HG02852 (cell line): ENCODE results near the gene ADCY9.

Experiments
- ATAC-seq: cut with Tn5 transposase; IDR thresholded peaks from one replicate; pipeline ENCODE4 v1.9.1; 2021; ENCODE audit warnings: mild to moderate bottlenecking, moderate library complexity; ENCODE audit not compliant: unreplicated experiment

ADCY9 gene

GRCh38 chr16:4006397-4006999 lies 109.7 kb downstream of the ADCY9 start:
- no peak for ATAC-seq

DNA sequence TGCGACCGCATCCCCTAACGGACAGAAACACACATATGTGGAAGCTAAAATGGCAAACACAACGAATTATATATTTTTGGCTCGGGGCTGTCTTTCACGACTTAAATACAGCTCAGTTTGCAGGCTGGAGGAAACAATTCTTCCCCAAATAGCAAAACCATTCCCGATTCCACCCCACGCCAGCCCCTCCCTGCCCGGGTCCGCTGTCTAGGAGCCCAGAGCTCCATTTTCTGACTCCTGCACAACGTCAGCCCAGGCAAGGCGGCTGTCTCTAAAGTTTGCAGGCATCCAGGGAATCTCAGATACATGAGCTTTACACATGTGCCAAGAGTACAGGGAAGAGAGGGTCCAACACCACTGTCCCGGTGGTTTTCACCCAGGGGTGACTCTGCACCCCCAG lies 110.5 kb downstream of the ADCY9 start:
- ATAC-seq: no peak

DNA sequence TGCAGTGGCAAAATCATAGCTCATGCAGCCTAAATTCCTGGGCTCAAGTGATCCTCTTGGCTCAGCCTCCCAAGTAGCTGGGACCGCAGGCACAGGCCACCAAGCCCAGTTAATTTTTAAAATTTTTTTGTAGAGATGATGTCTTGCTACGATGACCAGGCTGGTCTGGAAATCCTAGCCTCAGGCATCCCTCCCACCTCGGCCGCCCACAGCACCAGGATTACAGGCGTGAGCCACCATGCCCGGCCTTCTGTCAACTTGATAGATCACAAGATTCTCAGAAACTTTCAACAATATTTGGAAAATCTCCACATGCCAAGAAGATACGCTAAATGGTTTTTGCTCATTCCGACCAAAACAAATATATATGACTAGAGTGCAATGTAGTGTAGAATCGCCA lies 111.0 kb downstream of the ADCY9 start:
- no peak for ATAC-seq

GRCh38 chr16:4004206-4004605 lies 112.0 kb downstream of the ADCY9 start:
- ATAC-seq: no peak

GRCh38 chr16:4003576-4003975 lies 112.7 kb downstream of the ADCY9 start:
- no peak for ATAC-seq

DNA sequence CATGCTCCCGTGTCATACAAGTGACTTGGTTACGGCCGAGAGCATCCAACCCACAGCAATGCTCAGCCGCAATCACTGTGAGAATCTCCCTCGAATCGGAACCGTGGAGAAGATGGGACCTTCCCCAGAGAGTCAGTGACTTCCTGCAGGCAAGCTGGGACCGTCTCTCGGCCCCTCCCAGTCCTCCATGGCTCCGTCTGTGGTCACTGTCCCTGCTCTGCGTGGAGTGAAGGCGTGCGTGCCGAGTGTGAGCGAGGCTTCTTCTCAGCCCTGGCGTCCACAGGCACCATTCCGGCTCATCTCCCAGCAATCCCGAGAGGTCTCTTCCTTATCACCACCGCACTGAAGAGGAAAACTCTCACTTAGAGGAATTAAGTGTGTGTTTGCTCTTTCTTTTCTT lies 113.1 kb downstream of the ADCY9 start:
- ATAC-seq: no peak

DNA sequence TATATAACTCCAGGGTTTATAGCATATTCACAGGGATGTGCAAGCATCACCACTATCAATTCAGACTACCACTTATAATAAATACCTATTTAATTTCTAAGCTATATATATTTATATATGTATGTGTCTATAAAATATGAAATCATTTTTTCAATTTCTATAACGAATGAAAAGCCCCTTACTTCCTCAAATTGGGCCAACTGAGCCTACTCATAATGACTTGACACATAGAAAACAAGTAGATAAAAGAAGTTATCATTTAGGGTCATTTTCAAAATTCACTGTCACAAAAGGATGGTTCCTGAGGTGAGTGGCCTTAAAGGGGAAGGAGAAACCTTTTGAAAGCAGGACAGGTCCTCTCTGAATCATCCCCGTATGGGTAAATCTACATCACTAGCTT lies 114.1 kb downstream of the ADCY9 start:
- ATAC-seq: no peak

DNA sequence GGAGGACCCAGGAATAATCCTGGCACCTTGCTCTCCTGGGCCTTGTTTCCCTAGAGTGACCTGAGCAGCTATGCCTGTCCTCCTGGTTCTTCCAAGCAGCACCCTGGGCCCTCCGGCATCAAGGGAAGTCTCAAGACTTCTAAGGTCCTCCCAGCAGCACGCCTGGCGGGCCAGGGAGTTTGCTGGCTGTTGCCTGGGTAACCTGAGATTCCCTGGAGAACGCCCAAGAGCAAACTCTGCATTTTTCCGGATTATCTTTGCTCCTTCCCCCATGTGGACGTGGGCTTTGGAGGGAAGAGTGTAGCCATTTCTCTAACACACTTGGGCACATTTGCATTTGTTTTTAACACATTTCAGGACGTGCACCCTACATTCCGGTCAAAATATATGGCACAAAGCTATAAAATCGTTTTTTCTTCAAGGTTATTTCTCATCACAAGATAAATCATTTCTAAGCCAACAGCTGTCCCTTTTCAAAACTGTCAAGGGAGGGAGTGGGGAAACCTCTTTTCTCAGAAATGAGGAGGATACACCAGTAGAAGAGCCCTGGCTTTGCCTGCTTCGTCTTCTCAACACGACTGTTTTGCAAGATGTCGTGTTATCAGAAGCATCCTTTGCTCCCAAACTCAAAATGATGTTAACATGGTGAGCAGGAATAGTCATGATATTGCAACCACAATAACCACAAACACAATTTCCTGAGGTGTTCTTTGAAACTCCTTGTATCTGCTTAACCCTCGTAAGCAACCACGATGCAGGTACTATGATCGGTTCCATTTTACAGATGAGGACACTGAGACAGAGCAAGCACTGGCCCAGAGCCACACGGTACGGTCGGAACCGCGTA lies 116.5 kb downstream of the ADCY9 start:
- ATAC-seq: no peak

- ATAC-seq: no peak
Observed at GRCh38 chr16:3998793-3999478, 117.3 kb downstream of the ADCY9 start.

GRCh38 chr16:3997231-3997841 lies 118.9 kb downstream of the ADCY9 start:
- ATAC-seq: no peak

- no peak for ATAC-seq
Observed at GRCh38 chr16:3995001-3995400, 121.2 kb downstream of the ADCY9 start.

DNA sequence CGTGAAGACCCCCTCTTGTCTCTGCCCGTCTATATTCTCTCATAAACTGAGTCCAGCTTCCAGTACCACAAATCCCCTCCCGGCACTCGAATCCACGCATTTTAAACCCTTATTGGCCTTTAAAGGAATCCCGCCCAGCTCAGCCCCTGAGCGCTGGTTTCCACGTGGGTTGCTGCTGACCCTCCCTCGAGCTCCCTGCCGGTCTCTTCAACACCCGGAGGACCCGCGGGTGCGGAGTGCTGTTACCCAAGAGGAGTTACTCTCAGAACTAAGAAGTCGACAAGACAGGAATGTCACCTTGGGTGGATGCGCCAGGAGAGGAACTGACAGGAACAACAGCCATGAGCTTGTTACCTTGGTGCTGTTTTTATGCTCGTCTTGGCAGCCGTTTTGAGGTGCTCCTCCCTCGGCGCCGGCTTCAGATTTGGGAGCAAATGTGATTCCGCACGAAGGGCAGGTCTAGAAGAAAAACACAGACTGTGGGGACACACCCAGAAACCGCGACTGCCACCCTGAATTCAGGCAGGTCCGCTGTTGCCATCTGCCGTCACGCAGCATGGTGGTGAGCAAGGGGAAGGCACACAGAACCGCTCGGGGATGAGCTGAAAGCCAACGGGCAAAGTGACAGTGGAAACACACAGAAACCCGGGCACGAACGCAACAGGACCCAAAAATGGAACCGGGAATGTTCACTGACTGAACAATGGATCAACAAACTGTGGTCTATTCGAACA lies 123.0 kb downstream of the ADCY9 start:
- no peak for ATAC-seq

DNA sequence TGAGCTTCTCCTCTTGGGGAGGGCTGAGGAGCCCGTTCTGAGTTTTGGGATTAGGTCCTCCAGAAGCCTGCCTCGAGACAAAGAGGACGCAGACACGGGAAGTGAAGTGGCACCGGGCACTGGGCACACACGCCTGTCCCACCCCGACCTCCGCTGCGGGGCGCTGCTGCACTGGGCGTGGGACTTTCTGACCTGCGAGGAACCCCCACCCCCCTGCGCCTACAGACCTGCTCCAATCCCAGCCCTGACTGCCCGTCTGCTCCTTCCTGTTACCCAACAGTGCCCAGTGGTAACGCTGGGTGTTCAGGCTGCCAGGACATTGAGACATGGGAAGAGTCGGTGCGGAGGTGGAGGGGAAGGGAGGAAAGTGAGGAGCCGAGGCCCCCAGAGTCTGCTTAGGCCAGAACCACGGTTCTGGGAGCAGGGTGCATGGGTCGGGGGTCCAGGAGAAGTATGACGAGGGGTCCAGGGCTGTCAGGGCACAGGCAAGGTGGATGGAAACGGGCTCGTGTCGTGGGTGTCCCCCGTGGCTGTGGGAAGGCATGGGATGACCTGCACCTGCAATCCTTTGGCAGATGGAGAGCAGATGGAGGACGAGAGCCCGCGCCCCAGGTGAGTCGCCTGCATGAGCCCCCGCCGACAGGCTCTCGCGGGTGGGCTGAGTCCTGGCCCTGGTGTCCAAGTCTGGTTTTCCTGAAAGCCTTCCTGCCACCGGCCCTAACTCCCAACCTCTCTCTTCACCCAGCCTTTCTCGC lies 123.8 kb downstream of the ADCY9 start:
- ATAC-seq: no peak

DNA sequence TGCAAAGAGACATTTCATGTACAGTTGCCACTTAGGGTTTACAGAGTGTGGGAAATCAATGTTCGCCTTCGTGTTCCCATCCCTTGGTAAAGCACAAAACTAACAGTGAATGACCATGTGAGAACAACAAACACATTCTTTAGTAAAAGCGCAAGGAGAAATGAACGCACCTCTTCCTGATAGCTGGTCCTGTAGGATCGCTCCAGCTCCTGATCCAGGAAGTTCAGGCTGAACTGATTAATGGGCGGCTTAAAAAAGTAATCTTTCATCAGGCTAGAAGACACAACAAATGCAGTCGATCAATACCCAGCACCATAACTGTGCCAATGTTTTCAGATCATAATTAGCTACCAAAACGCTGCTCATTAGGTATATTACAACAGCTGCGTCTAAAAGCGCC lies 127.4 kb downstream of the ADCY9 start:
- no peak for ATAC-seq

GRCh38 chr16:3988011-3988410 lies 128.2 kb downstream of the ADCY9 start:
- no peak for ATAC-seq

DNA sequence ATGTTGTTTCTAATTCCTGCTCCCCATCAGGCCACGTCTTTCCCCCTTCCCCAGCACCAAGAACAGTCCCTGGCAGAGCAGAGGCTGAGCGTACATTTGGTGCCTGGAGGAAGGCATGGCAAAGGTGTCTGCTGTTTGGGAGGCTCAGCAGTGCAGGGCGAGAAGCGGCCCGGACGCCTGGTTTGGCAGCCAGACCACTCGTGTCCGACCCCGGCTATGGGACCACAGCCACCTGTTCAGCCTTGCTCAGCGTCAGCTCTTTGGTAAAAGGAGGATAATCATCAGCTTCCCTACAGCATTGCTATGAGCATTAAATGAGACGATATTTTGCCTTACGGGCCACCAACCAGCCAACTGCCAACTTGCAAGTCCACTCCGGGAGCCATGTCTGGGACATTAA lies 129.0 kb downstream of the ADCY9 start:
- ATAC-seq: no peak

- no peak for ATAC-seq
Observed at GRCh38 chr16:3986235-3986544, 130.1 kb downstream of the ADCY9 start.

- no peak for ATAC-seq
Observed at GRCh38 chr16:3984111-3985060, 131.9 kb downstream of the ADCY9 start.

- ATAC-seq: no peak
Observed at GRCh38 chr16:3983081-3983520, 133.1 kb downstream of the ADCY9 start.
